Stimulated activated CD8-positive, alpha-beta memory T cell treated with anti-CD3 and anti-CD28 coated beads, Interleukin-12 subunit alpha, Interleukin-12 subunit beta, amount 100 ng/mL, for 1 hour (primary cell): ENCODE data around the gene RNF31.
"Not testable (repeated sequence)": the region's sequence is repeated elsewhere in the genome, so short reads cannot be mapped to it uniquely, and the experiment has no call there.

ENCODE experiments used
- DNase-seq: peaks from one replicate; pipeline ENCODE4 v3.0.0-alpha.2; 2020; ENCODE audit warnings: low read depth

RNF31 gene

DNA sequence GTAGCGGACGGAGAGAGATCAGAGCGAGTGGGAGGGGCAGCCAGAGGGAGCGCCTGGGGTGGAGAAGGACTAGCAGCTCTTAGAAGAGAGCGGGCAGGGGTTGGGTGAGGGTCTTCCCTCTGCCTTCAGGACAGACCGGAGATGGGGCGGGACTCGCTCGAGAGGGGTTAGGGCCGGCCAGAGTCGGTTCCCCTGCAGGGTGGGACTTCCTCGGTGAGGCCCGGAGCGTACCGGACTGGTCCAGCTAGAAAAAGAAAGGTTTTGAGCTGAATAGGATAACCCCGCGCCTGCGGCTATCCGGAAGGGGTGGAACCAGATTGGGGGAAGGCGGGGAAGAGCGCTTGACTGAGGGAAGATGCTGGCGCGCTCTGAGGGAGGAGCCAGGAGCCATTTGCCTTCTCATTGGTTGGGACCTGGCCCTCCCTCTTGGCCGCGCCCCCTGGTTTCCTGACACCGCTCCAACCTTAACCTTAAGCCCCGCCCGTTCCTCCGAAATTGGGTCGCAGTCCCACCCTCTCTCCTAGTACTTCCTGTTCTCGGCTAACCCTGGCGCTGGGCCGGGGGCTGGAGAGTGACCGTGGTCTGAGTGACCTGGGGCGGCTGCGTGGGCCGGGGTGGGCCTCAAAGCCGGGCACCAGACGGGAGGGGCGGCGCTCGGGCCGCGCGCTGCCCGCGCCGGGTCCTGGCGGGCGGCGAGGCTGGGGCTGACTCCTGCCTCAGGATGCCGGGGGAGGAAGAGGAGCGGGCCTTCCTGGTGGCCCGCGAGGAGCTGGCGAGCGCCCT is at the start of gene RNF31:
Gene RNF31 (plus strand): TSS at position 521 of the 783 bp plus-strand sequence. CDS start 201 bp downstream, at position 722.
- DNase-seq: peak; percentile 97

GRCh38 chr14:24098229-24098926 is 48.9 kb upstream of the RNF31 start:
- DNase-seq: no peak

DNA sequence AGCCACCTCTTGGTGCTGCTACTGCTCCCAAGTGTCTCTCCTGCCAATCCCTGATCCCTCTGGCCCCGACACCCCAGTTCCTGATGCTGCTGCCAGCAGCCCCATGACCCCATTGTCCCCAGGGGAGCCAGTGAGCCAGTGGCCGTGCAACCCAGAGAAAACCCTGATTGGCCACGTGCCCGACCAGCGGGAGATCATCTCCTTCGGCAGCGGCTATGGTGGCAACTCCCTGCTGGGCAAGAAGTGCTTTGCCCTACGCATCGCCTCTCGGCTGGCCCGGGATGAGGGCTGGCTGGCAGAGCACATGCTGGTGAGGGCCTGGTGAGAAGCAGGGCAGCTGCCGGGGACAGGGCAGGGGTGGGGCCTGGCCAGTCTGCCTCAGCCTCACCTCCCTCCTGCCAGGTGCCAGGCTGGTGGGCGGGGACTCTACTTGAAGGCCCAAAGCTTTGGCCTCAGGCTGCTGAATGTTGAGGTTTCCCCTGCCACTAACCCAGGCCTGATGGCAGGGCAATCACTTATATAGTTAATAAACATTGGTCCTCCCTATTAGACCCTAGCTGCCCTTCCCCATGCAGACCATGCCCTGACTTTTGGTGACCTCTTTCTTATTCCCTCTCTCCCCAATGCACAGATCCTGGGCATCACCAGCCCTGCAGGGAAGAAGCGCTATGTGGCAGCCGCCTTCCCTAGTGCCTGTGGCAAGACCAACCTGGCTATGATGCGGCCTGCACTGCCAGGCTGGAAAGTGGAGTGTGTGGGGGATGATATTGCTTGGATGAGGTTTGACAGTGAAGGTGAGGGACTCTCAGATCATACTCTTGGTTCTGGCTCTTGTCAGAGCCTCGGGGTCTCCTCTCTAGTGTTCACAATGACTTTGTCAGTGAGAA is 48.1 kb upstream of the RNF31 start:
- DNase-seq: no peak

- no peak for DNase-seq
These were observed 46.9 kb upstream of the RNF31 start for GRCh38 chr14:24100197-24100981.

GRCh38 chr14:24100982-24101494 is 46.3 kb upstream of the RNF31 start:
- no peak for DNase-seq

DNA sequence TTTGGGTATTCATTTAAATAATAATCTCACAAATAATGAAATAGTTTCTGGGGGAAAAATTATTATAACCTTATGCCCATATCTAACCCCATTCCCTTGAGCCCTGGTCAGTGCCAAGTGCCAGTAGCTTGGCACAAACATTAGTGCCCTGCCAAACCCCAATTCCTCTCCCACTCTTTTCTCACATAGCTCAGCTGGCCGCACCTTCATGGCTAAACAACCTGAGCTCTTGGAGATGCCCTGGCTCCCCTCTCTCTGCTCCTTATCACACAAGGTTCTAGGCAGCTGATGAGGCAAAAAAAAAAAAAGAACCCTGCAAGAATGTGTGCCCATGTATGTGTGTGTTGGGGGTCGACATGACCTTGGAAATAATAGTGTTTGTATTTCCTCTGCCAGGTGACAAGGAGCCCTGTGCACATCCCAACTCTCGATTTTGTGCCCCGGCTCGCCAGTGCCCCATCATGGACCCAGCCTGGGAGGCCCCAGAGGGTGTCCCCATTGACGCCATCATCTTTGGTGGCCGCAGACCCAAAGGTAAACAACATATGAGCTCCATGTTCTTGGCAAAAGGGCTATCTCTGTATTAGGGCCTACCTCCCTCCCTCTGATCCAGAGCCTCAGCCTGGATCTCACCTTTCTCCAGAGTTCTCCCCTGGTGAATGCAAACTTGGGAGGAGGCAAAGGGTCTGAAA is 44.8 kb upstream of the RNF31 start:
- no peak for DNase-seq

GRCh38 chr14:24103451-24103850 is 43.8 kb upstream of the RNF31 start:
- DNase-seq: no peak

DNA sequence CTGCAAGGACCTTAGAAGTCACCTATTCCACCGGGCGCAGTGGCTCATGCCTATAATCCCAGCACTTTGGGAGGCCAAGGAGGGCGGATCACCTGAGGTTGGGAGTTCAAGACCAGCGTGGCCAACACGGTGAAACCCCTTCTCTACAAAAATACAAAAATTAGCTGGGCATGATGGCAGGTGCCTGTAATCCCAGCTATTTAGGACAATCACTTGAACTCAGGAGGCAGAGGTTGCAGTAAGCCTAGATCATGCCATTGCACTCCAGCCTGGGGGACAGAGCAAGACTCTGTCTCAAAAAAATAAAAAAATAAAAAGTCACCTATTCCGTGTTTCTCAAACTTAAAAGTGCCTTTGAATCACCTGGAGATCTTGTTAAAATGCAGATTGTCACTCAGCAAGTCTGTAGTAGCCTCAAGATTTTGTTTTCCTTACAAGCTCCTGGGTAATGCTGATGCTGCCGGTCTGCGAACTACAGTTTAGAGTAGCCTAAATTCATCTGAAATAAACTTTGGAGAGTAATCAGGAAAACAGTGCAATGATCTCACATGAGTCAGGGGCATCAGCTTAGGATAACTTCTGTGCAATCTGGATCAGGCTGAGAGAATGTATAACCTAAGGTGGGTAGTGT is 41.6 kb upstream of the RNF31 start:
- DNase-seq: not testable (repeated sequence)

- DNase-seq: no peak
These were observed 40.5 kb upstream of the RNF31 start for GRCh38 chr14:24106672-24107271.

DNA sequence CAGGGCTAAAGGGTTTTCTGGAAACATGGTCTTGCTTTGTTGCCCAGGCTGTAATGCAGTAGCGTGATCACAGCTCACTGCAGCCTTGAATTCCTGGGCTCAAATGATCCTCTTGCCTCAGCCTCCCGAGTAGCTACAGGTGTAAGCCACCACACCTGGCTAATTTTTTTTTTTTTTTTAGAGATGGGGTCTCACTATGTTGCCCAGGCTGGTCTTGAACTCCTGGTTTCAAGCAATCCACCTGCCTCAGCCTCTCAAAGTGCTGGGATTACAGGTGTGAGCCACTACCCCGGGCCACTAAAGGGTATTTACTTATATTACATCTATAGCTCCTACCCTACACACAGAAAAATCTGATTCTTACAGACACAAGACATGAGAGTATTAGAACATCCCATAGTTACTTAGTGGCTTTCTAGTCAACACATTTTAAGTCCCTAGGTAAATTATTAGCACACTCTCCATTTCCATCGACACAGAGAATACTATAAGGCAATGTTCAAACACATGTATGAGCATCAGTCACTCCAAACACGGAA is 38.9 kb upstream of the RNF31 start:
- DNase-seq: no peak

DNA sequence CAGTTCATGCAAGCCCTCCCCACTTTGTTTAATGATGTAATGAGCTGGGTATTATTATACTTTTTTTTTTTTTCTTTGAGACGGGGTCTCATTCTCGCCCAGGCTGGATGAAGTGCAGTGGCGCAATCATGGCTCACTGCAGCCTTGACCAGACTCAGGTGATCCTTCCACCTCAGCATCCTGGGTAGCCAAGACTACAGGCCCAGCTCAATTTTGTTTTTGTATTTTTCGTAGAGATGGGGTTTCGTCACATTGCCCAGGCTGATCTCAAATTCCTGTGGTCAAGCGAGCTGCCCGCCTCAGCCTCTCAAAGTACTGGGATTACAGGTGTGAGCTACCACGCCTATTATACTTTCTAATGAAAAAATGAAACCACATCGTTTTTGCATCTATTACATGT is 37.2 kb upstream of the RNF31 start:
- DNase-seq: no peak

GRCh38 chr14:24110523-24110922 is 36.8 kb upstream of the RNF31 start:
- no peak for DNase-seq

DNA sequence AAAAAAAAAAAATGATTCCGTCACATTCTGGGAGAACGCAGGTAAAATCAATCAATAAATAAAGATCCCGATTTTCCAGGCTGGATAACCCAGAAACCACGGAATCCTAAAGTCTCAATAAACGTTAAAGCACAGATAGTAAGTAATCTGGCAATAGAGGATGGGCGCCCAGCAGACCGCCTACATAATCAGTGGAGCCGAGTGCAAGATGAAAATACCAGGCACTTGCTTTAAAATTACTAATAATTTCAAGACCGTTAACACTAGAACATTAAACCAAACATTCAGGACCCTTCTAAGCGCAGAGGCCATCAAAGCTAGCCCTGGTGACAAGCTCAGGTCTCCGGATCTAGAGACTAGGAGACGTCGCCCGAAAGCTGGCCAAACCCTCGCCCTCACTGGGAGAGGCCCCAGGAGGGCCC is 33.9 kb upstream of the RNF31 start:
- no peak for DNase-seq

- DNase-seq: peak; percentile 55
These were observed 33.3 kb upstream of the RNF31 start for GRCh38 chr14:24113801-24114531.

- DNase-seq: peak; percentile 94
These were observed 32.5 kb upstream of the RNF31 start, which contains the start of the genes DCAF11 and NRL for GRCh38 chr14:24114532-24115421. Gene DCAF11, plus strand, starts transcription at chr14:24114777. Its CDS starts 818 bp downstream, at chr14:24115595. Gene NRL, minus strand, starts transcription at chr14:24114949. Its CDS starts 32,101 bp downstream, at chr14:24082848.

DNA sequence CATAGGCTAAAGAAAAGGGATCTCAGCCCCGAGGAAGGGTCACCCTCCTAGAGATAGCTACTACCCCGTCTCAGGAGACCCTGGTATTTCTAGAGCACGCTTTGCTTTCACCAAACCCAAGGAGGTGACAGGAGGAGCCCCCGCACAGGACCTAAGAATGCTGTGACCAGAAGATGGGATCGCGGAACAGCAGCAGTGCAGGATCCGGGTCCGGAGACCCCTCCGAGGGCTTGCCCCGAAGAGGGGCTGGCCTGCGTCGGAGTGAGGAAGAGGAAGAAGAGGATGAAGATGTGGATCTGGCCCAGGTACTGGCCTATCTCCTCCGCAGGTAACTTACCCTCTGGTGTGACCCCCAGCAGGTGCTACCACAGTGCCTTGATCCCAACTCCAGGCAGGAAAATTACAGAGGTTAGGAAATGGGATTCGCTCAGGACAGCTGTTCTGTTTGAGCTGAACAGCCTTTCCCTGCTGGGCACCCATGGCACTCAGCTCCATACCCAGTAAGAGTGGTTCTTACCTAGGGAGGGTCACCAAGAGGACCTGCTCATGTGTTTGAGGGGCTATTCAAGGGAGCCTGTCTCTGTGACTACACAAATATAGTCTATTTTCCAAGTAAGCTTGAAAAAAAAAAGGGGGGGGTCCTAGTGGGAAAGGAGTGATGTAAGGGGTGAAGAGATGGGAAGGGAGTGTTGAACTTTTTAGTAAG is 31.7 kb upstream of the RNF31 start:
- DNase-seq: no peak
